GM18508 (cell line): ENCODE measurements around the gene PIN4.
A peak's percentile ranks its signal among the peaks of the same experiment; 100 is the strongest.
"Not testable (repeated sequence)": the region's sequence is repeated elsewhere in the genome, so short reads cannot be mapped to it uniquely, and the experiment has no call there.

Source experiments
- ATAC-seq: cut with Tn5 transposase; IDR thresholded peaks from one replicate; pipeline ENCODE4 v1.9.1; 2021; ENCODE audit warnings: moderate number of reproducible peaks; ENCODE audit not compliant: insufficient read depth, unreplicated experiment

PIN4 gene

DNA sequence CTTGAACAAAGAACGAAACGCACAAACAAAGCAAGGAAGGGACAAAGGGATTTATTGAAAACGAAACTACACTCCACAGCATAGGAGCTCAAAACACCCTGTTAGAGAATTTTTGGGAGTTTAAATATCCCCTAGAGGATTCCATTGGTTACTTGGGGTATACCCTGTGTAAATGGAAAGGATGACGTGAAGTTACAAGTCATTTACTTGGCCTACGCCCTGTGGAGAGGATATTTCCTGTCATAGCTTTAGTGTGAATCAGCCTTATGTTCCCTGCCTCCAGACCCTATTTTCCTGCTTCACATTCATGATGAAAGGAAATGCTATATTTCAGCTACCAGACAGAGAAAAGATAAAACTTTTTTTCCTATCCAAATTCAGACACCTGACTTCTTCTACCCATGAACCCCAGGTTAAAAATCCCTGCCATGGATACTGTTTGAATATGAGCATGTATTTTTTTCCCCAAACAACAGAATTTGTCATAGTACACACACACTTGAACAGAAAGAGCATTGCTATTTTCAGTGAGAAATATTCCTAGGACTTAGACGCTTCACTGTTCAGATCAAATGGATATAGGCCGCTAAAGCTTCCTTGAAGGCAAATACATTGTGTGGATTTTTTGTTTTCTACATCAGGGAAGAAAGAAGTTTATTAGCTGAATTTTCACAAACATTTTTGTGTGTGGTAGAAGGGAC is 20.4 kb downstream of the PIN4 start:
- ATAC-seq, result no peak

DNA sequence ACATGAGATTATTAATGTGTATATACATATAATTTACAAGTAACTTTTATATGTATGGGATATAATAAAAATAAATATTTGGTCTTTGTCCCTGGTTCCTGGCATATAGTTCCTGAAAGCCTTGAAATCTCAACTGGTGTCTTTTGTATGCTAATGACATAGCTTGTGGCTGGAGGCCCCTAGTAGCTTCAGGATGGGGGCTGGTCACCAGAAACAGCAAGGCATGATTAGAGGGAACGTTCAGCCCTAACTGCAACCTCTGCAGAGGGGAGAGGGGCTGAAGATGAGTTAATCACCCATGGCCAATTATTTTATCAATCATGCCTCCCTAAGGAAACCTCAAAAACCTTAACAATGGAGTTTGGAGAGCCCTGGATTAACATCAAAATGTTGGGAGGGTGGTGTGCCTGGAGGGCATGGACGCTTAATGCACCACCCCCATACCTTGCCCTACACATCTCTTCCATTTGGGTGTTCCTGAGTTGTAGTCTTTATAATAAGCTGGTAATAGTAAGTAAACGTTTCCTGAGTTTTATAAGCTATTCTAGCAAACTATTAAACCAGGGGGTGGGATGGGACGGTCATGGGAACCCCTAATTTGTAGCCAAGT is 21.3 kb downstream of the PIN4 start:
- ATAC-seq, result no peak

DNA sequence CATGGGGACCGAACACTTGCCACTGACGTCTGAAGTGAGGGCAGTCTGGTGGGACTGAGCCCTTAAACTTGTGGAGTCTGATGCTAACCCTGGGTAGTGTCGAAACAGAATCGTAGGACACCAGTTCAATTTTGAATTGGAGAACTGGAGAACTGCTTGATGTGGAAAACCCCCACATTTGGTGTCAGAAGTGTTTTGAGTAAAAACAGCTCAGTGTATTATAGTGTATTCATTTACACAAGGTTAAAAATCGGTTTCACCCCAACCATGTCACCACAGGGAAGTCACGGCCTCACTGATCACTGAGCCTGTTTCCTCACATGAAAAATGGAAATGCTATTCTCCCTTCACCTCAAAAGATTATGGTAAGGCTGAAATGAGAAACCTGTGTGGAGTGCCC is 21.9 kb downstream of the PIN4 start:
- no peak for ATAC-seq

DNA sequence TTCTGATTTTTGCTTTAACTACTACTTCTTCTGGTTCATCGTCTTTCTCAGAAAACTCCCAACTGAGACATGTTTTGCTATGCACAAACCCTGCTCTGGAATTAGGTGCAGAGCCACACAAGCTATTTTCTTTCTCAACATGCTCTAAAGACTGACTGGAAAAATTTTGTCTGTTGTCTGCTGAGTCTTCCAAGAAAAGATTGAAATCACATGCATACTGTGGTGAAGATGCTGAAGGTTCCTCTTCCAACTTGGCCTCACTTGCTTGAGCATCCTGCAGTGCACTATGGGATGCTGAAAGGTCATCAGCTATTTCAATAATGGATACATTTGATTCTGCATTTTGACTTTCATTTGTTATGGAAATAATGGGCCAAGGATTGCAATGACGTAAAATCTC is 24.1 kb downstream of the PIN4 start:
- no peak for ATAC-seq

DNA sequence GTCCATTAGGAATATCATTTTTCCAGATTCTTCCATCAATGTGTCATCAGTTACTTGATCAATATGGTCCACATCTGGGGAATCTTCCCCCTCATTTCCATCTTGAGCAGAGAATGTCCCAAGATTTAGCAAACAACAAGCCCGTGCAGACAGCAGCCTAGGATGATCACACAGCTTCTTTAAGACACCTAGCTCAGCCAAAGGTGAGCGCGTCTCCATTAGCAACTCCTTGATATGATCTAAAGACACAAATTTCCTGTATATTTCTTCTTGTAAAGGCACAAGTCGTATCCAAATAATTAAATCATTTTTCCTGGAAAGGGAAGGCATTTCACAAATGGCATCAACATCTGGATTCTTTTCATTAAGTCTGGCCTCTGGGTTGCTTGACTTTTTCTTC is 25.8 kb downstream of the PIN4 start:
- ATAC-seq, result no peak

DNA sequence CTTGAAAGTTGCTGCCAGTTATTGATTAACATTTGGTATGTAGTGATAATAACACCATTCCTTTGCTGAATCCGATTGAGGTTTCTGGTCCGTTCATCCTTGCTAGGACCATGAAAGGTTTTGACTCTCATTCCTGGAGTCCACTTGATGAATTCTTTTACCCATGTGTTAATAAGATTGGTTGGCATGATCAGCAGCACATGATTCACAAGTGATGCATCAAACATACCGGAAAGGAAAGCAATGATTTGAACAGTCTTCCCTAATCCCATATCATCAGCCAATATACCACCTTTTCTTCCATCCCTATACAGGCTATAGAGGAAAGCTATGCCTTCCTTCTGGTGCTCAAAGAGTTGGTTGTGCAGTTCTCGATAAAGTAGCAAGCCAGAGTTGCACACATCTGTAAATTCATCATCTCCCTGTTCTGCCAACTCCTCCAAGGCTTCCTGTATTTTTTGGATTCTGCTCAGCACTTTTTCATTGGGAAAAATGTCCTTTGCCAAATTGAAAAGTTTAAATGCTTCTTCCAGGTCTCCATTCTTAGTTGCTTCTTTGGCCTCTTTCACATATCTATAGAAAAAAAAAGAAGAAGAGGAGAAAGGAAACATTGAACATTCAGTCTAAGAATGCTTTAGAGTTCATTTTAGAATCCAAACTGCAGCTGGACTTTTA is 26.7 kb downstream of the PIN4 start:
- ATAC-seq, result no peak

DNA sequence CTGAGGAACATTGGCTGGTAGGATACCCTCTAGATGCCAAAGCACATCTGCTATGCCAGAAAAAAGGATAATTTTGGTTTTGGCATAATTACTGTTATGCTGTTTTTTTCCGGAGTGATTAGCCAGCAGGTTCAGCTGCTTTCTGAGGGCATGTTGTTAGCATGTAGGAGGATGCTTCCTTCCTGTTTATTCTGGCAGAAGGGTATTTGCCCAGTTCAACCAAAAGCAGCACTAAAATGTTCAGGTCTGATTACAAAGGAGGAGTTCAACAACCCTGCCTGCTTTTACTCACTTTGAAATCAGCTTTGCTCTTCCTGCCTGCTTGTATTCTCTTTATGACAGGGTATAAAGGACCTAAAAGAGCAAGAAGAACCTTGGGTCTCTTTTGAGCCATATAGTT is 35.4 kb downstream of the PIN4 start:
- no peak for ATAC-seq

DNA sequence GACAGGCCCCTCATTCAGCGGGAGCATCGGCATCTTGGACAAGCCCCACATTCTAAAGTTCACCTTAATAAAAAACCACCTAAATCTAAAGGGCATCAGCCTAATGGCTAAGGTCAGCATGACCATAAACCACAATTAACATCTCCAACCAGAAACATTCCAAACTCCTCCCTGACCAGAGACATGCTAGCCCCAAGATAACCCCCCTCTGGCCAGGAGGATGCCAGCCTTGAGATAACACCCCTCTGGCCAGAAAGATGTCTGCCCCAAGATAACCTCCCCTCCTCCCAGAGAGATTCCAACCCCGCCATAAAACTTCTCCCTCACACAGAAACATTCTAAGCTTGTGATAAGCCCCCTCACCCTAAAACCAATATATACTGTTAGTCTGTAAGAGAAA is 38.8 kb downstream of the PIN4 start:
- ATAC-seq, result not testable (repeated sequence)

DNA sequence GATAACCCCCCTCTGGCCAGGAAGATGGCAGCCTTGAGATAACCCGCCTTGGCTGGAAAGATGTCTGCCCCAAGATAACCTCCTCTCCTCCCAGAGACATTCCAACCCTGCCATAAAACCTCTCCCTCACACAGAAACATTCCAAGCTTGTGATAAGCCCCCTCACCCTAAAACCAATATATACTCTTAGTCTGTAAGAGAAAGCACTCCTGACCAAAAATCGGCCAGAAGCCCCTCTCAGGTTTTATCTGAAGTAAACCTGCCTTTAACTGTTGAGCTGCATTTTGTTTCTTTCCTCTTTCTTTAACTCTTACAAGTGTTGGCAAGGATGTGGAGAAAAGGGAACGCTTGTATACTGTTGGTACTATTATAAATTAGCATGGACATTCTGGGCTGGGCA is 48.7 kb downstream of the PIN4 start:
- no peak for ATAC-seq

DNA sequence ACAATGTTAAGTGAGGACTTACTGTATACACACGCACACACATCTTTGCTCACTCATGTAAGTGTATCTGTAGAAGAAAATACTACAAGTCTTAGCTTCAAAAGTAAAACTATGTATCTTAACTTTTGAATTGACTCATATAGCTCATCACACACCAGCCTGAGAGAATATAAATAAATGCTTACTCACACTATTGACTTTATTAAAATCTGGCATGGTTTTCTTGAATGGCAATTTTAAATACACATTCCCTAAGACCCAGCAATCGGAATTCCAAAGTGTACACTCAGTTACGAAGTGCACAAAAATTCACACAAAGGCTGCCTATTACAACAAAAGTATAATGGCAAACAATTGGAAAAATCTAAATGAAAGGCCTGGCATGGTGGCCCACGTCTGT is 55.3 kb downstream of the PIN4 start:
- ATAC-seq, result no peak

DNA sequence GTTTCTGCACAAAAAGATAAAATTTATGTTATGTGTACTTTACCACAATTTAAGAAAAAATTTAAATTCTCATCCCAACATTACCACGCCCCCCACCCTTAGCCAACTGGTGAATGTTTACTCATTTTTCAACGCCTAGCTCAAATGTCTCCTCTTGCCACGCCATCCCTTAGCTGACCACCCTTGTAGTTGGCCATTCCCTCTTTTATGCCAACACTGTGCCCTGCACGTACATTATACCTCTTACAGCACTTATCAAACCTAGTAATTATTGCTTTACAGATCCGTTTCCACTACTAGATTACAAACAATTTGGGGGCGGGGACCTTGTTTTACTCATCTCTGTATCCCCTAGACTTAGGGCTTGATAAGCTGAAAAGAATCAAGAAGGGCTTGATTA is 56.6 kb downstream of the PIN4 start:
- ATAC-seq, result no peak

DNA sequence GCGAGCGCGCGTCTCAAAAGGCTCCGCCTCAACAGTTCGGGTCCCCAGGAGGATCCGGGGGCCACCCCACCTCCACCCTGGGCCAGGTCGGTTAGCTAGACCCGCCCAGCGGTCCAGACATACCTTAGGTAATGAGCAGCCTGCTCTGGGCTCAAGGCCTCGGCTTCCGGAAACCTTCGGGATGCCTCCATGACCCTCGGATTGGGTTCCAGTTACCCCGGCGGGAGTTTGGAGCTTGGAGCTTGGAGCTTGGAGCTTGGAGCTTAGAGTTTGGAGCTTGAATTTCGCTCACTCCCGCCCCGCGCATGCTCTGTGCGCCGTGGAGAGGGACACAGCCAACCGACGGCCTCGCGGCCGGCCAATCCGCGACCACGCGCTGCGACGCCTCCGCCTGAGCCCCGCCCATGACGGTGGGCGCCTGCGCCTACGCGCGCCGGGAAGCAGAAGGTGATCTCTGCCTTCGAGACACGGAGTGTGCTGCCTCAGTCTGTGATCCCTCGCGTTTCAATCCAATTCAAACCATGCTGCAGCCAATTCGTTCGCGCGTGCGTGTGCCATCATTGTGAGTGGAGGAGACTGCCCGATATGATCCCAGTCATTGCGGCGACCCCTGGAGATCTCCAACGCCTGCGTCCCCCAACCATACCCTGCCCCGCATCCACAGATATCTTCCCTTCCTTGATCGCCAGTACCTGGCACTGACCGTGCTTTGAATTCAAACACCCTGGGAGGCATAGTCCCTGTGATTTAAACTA is 57.3 kb downstream of the PIN4 start, which contains the start of gene ERCC6L:
TSS of gene ERCC6L (minus strand) at position 307 of the 755 bp plus-strand sequence. CDS start at position 191, 116 bp downstream.
- ATAC-seq, result peak; percentile 86

DNA sequence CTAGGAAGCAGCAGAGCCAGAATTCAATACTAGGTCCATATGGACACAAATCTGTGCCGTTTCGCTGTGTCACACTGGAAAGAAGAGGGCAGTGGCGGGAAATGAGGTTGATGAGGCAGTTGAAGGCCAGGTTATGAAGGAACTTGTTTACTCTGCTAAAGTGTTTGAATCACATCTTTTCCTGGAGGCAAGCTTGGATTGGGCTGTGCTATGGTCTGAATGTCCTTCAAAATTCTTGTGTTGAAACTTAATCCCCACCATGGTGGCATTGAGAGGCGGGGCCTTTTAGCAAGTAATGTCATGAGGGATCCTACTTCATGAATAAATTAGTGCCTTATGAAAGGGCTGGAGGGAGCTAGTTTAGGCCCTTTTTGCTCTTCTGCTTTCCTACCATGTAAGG is 59.4 kb downstream of the PIN4 start:
- ATAC-seq, result no peak

DNA sequence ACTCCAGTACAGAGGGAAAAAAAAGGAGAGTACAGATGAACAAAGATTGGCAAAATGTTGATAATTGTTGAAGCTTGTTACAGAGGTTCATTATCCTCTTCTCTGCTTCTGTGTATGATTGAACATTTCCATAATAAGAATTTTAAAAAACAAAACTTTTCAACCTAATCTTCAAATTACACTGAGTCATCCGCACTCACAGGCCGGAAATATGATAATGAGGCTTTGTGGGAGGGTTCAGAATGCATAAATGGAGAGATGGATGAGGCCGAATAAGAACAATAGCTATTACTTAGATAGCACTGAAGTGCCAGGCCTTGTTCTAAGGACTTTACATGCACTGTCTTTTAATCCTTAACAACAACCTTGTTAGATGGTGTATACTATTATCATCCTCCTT is 61.9 kb downstream of the PIN4 start:
- no peak for ATAC-seq

DNA sequence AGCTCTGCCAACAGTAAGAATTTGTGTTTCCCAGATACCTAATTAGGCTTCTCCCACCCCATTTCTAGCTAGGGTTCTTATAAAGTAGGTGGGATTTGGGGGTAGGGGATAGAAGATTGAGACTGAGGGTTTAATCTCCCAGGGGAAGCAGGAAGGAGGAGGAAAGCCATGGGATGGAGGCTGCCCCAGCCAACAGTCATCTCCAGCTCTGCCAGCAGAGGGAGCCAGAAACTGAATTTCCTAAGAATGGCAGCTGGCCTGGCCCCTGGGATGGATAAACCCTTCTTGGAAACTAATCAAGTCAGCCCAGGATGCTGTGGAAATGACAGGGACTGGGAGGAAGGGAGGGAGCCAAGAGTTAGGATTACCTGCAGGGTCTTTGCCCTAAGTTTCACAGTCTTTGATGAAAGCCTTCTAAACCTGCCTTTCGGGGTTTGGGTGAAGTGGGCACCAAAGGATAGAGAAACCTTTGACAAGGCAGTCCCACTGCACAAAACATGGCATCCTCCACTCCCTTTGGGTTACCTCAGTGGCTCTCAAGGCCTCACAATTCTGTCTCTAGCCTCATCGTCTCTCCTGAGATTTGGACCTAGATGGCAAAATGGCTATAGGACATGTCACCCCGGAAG is 64.0 kb downstream of the PIN4 start:
- no peak for ATAC-seq

DNA sequence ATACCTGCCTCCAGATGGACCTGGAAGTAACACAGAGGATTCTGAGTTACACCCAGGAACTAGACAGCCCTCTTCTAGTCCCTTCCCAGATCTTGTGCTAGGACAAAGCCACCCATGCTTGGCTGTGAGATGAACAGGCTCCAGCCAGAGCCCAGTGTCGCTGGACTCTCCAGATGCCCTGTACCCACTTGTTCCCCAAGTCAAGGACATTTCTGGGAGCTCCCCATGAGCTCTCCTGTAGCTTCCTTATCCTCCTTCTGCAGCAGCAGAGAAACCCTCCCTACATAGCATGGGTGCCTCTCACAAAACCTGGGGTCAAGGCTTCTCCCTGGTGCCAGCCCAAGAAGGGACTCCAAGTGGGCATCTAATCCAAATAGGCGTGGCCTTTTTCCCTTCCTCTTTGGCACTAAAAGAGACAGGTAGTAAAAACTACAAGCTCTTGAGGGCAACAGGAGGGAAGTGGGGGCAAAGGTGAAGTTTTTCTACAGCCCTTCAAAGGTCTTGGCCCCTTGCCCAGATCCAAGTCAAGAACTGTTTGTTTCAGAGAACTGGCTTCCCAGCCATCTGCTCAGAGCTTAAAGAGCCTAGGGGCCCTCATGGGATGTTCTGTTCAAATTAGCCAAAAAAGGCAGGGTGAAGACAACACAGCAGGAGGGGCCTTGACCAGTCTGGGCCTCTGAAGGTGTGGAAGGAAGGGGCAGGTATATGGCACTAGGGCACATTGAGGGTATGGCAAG is 65.8 kb downstream of the PIN4 start:
- no peak for ATAC-seq
